Measurements from ENCODE around the gene TAF5L.

GRCh38 chr1:229593800-229594199, 32.1 kb downstream of the TAF5L start:
- TF ChIP-seq CTCF (IDR thresholded peaks at IDR 0.05) (no peak), POLR2A (IDR thresholded peaks at IDR 0.05) (no peak)
